Tibial nerve (tissue), 3 donors: Measurements from ENCODE around the gene SRPX2.

Experiments used
- CTCF ChIP-seq, 5 experiments: fragments of 200-600 bp in 3 of 5; fragments of 450-650 bp in 2 of 5; sonication (generic) in 3 of 5; IDR thresholded peaks; one replicate each; pipeline ENCODE4 v1.5.1; 2016 to 2019; ENCODE audit warnings: antibody characterized with exemption in 5 of 5, mild to moderate bottlenecking in 3 of 5, moderate library complexity in 2 of 5
- POLR2A ChIP-seq, 2 donors: fragments of 450-650 bp; IDR thresholded peaks; one replicate each; pipeline ENCODE4 v1.6.1; 2017; ENCODE audit warnings: antibody characterized with exemption in 2 of 2, mild to moderate bottlenecking in 2 of 2, moderate library complexity in 2 of 2

- TF ChIP-seq CTCF (IDR thresholded peaks at IDR 0.05) (no peak), POLR2A (IDR thresholded peaks at IDR 0.05) (no peak)
Measured at GRCh38 chrX:100720301-100720700, 76.3 kb downstream of the SRPX2 start.
